Measurements from ENCODE around the gene PTPN6.

The PTPN6 gene

GRCh38 chr12:6928022-6928702 lies 23.0 kb upstream of the PTPN6 start:
- peak overlapping the region; percentile 94 to 97 (median 95) for H3K27ac Mint-ChIP-seq
- H3K27me3 Mint-ChIP-seq (ENCODE audit: low read depth), result no peaks in the 10 kb centered on the region
- no peak for TF ChIP-seq CTCF (IDR thresholded peaks at IDR 0.05; ENCODE audit: unreplicated experiment in 3 of 3)
- peaks cover 13% of the 10 kb centered on the region for H3K36me3 Mint-ChIP-seq (ENCODE audit: low read depth)
- H3K9me3 Mint-ChIP-seq, result no peaks in the 10 kb centered on the region
- H3K4me1 Mint-ChIP-seq, result peaks cover 77% of the 10 kb centered on the region
- peak overlapping the region; percentile 96 to 99 (median 97) for H3K4me3 Mint-ChIP-seq

- H3K27me3 Mint-ChIP-seq (ENCODE audit: low read depth), result no peaks in the 10 kb centered on the region
- no peak for TF ChIP-seq CTCF (IDR thresholded peaks at IDR 0.05; ENCODE audit: unreplicated experiment in 3 of 3)
- peak overlapping the region; percentile 96 to 99 (median 97) for H3K4me3 Mint-ChIP-seq
- H3K9me3 Mint-ChIP-seq, result no peaks in the 10 kb centered on the region
- peaks cover 16% of the 10 kb centered on the region for H3K36me3 Mint-ChIP-seq (ENCODE audit: low read depth)
- H3K27ac Mint-ChIP-seq, result peak overlapping the region; percentile 94 to 97 (median 95)
- H3K4me1 Mint-ChIP-seq, result peaks cover 76% of the 10 kb centered on the region
Observed at GRCh38 chr12:6928703-6929407, 22.3 kb upstream of the PTPN6 start.

- no peaks in the 10 kb centered on the region for H3K9me3 Mint-ChIP-seq
- H3K36me3 Mint-ChIP-seq (ENCODE audit: low read depth), result peaks cover 25% of the 10 kb centered on the region
- TF ChIP-seq CTCF (IDR thresholded peaks at IDR 0.05; ENCODE audit: unreplicated experiment in 3 of 3), result no peak
- H3K27me3 Mint-ChIP-seq (ENCODE audit: low read depth), result no peaks in the 10 kb centered on the region
- H3K4me3 Mint-ChIP-seq, result peak overlapping the region; percentile 96 to 99 (median 97)
- peak overlapping the region; percentile 94 to 97 (median 95) for H3K27ac Mint-ChIP-seq
- peaks cover 76% of the 10 kb centered on the region for H3K4me1 Mint-ChIP-seq
Observed at GRCh38 chr12:6929466-6930452, 21.4 kb upstream of the PTPN6 start.

GRCh38 chr12:6932766-6933165 lies 18.4 kb upstream of the PTPN6 start:
- no peak for TF ChIP-seq CTCF (IDR thresholded peaks at IDR 0.05; ENCODE audit: unreplicated experiment in 3 of 3)
- Mint-ChIP-seq H3K36me3 (ENCODE audit: low read depth) (peaks cover 46% of the 10 kb centered on the region), H3K4me1 (peaks cover 57% of the 10 kb centered on the region), H3K9me3 (no peaks in the 10 kb centered on the region), H3K27me3 (ENCODE audit: low read depth) (no peaks in the 10 kb centered on the region), H3K4me3 (peak overlapping the region in 2 of 3 experiments; percentile 22 to 58), H3K27ac (peak overlapping the region; percentile 48 to 55 (median 48))

GRCh38 chr12:6934110-6934509 lies 17.0 kb upstream of the PTPN6 start:
- Mint-ChIP-seq H3K4me3 (peak overlapping the region; percentile 43 to 74 (median 55)), H3K36me3 (ENCODE audit: low read depth) (peaks cover 52% of the 10 kb centered on the region), H3K27ac (peak overlapping the region; percentile 79 to 89 (median 87)), H3K27me3 (ENCODE audit: low read depth) (no peaks in the 10 kb centered on the region), H3K4me1 (peaks cover 59% of the 10 kb centered on the region), H3K9me3 (no peaks in the 10 kb centered on the region)
- TF ChIP-seq CTCF (IDR thresholded peaks at IDR 0.05; ENCODE audit: unreplicated experiment in 3 of 3), result no peak
